Memory B cell (primary cell): ENCODE measurements around the gene SLC36A3.
"Not testable (repeated sequence)": the region's sequence is repeated elsewhere in the genome, so short reads cannot be mapped to it uniquely, and the experiment has no call there.

ENCODE experiments used
- ATAC-seq: fragments of 150-1000 bp; cut with Tn5 transposase; 2 replicates; pipeline ENCODE4 v1.10.0; 2021; ENCODE audit warnings: low read depth, mild to moderate bottlenecking, moderate library complexity
- DNase-seq, 2 donors: peaks; one replicate each; pipeline ENCODE4 v3.0.0; 2022; ENCODE audit warnings: low spot score in 2 of 2
- H3K27ac Mint-ChIP-seq: one replicate; pipeline ENCODE4 v1.8.0; 2022; ENCODE audit warnings: mild to moderate bottlenecking, moderate library complexity, mixed read lengths
- H3K27me3 Mint-ChIP-seq: one replicate; pipeline ENCODE4 v1.8.0; 2022; ENCODE audit warnings: mixed read lengths
- H3K36me3 Mint-ChIP-seq: one replicate; pipeline ENCODE4 v1.8.0; 2022; ENCODE audit warnings: mild to moderate bottlenecking, mixed read lengths
- H3K4me1 Mint-ChIP-seq: one replicate; pipeline ENCODE4 v1.8.0; 2022; ENCODE audit warnings: mixed read lengths
- H3K4me3 Mint-ChIP-seq: one replicate; pipeline ENCODE4 v1.8.0; 2022; ENCODE audit warnings: mild to moderate bottlenecking, moderate library complexity, mixed read lengths
- H3K9me3 Mint-ChIP-seq: one replicate; pipeline ENCODE4 v1.8.0; 2022; ENCODE audit warnings: mixed read lengths

Gene SLC36A3

DNA sequence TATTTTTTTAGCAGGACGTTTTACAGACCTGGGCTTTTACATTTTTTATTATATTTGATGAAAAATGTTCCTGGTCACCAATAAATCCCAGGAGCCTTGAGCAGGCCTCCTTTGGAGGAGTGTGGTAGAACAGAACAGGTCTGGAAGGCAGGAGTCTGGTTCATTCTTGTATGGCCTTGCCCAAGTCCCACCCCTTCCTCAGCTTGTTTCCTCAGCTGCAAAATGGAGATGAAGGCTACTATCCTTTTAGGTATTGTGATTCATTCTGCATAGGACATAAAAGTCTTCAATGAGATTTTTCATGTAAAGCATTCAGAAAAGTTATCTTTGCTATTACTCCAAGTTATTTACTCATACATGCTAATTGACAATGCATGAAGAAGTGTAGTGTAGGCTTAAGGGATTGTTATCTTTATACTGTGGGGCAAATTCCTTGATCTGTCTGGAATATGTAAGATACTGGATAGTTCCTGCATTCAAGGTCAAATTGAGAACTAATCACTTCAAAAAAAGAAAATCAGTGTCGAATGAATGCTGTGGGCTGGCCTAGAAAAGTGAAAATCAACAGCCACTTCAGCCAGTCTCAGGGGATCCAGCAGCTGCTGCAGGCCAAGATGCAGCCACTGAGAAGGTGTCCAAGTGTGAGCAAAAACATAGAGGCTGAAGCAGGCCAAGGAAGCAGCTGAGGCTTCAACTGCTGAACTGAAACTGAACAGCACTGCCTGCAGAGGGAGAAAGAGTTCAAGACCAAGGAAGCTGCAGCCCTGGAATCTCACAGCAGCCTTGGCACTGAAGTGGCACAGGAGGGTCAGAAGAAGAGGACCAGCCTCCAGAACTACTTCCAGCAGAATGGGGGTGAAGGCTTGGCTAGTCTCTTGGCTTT lies 15.5 kb upstream of the SLC36A3 start:
- H3K27ac Mint-ChIP-seq, result no peak overlapping the region
- no peak overlapping the region for H3K4me3 Mint-ChIP-seq
- no peaks in the 10 kb centered on the region for H3K36me3 Mint-ChIP-seq
- peak; percentile 68 for ATAC-seq
- no peaks in the 10 kb centered on the region for H3K27me3 Mint-ChIP-seq
- DNase-seq, result peak in 1 of 2 donors; percentile 7
- peaks cover 11% of the 10 kb centered on the region for H3K4me1 Mint-ChIP-seq
- H3K9me3 Mint-ChIP-seq, result no peaks in the 10 kb centered on the region

DNA sequence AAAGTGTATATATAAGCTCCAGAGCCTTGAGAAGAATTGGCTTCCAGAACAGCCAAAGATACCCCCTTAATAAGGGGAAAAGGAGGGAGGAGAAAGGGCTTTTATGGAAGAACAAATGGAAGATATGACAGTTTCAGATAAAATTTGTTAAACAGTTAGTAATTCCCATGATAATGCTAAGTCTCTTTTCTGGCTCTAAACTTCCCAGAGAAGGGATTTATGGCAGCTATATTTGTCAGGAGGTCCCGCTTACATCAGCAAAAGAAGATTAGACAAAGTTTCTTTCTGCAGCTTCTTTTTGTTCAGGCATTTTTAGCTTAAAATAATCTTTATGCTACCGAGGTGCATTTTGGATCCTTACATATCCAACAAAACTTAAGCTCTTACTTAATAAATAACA lies 14.3 kb upstream of the SLC36A3 start:
- H3K9me3 Mint-ChIP-seq, result no peaks in the 10 kb centered on the region
- ATAC-seq, result no peak
- H3K27me3 Mint-ChIP-seq, result no peaks in the 10 kb centered on the region
- no peak overlapping the region for H3K27ac Mint-ChIP-seq
- no peak overlapping the region for H3K4me3 Mint-ChIP-seq
- no peaks in the 10 kb centered on the region for H3K36me3 Mint-ChIP-seq
- DNase-seq, result no peak
- peaks cover 11% of the 10 kb centered on the region for H3K4me1 Mint-ChIP-seq

DNA sequence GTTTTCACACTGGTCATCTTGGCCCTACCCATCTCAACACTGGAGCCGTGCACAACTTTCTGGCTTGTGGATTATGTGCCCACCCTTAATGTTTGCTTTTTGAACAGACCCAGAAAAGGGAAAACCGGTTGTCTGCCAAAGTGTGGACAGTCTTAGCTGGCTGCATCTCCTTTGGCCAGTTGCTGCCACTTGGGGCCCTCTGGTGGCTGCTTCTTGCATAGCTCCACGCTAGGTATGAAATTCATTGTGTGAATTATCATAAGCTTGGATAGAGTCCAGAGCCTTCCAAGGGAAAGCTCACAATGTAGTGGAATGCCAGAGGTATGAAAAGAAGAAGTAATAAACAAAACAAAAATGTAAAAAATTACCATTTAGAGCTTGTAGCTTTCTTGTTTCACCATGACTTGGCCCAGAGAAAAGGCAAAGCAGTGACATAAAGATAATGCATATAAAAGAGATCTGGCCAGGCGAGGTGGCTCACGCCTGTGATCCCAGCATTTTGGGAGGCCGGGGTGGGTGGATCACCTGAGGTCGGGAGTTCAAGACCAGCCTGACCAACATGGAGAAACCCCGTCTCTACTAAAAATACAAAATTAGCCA lies 12.5 kb upstream of the SLC36A3 start:
- peaks cover 3% of the 10 kb centered on the region for H3K9me3 Mint-ChIP-seq
- H3K4me3 Mint-ChIP-seq, result no peak overlapping the region
- ATAC-seq (peak; percentile 66), DNase-seq (peak; percentile 44 to 61)
- no peak overlapping the region for H3K27ac Mint-ChIP-seq
- peaks cover 11% of the 10 kb centered on the region for H3K4me1 Mint-ChIP-seq
- peaks cover 3% of the 10 kb centered on the region for H3K36me3 Mint-ChIP-seq
- H3K27me3 Mint-ChIP-seq, result no peaks in the 10 kb centered on the region

DNA sequence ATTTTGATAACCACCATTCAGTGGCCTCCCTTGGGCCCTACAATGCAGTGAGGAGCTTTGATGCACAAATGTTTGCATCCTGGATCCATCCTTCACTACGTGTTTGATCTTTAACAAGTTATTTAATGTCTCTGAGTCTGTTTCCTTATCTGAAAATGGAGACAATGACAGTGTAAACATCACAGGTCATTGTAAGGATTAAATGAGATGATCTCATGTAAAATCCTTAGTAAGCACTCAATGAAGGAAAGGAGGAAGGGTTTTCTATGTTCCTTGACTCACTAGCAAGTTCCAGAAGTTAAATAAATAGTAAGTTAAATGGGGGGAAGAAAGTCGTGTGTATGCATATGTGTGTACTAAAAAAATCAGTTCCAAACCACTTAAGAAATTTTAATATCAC lies 9.8 kb upstream of the SLC36A3 start:
- H3K4me3 Mint-ChIP-seq, result no peak overlapping the region
- peaks cover 5% of the 10 kb centered on the region for H3K4me1 Mint-ChIP-seq
- no peak overlapping the region for H3K27ac Mint-ChIP-seq
- no peak for DNase-seq
- no peak for ATAC-seq
- H3K9me3 Mint-ChIP-seq, result peaks cover 8% of the 10 kb centered on the region
- peaks cover 9% of the 10 kb centered on the region for H3K36me3 Mint-ChIP-seq
- no peaks in the 10 kb centered on the region for H3K27me3 Mint-ChIP-seq

DNA sequence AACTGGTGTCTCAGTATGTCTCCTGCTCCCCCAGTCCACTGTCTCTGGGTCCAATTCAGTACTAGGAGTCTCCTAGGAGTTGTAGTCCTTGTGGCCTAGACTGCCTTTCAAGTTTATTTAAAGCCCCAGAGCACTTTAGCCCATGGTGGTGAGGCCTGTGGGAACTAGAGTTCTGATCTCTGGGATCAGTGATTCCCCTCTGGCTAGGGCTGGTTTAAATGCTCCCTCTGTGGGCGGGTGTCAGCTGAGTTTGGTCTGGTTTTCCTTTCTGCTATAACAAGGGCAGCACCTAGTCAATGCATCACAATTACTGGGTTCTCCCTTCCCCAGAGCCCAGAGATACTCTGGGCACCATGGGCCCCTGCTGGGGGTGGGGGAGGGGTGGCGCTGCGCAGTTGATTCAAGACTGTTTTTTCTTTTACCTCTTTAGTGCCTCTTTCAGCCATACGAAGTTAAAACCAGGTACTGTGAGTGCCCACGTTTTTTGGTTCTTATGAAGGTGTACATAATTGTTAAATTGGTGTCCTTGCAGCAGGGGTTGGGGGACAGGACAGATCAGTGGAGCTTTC lies 9.3 kb upstream of the SLC36A3 start:
- Mint-ChIP-seq H3K4me1 (peaks cover 6% of the 10 kb centered on the region), H3K4me3 (no peak overlapping the region), H3K36me3 (peaks cover 9% of the 10 kb centered on the region), H3K9me3 (peaks cover 8% of the 10 kb centered on the region), H3K27me3 (no peaks in the 10 kb centered on the region), H3K27ac (no peak overlapping the region)
- no peak for DNase-seq
- no peak for ATAC-seq

DNA sequence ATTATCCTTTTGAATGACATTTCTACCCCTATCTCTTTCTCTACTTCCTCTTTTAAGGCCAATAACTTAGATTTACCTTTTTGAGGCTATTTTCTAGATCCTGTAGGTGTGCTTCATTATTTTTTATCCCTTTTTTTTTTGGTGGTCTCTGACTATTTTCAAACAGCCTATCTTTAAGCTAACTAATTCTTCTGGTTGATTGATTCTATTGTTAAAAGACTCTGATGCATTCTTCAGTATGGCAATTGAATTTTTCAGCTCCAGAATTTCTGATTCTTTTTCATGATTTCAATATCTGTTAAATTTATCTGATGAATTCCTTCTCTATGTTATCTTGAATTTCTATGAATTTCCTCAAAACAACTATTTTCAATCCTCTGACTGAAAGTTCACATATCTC lies 7.4 kb upstream of the SLC36A3 start:
- Mint-ChIP-seq H3K4me1 (peaks cover 3% of the 10 kb centered on the region), H3K27me3 (no peaks in the 10 kb centered on the region), H3K4me3 (no peak overlapping the region), H3K9me3 (peaks cover 8% of the 10 kb centered on the region), H3K36me3 (peaks cover 9% of the 10 kb centered on the region), H3K27ac (no peak overlapping the region)
- DNase-seq (no peak), ATAC-seq (no peak)

DNA sequence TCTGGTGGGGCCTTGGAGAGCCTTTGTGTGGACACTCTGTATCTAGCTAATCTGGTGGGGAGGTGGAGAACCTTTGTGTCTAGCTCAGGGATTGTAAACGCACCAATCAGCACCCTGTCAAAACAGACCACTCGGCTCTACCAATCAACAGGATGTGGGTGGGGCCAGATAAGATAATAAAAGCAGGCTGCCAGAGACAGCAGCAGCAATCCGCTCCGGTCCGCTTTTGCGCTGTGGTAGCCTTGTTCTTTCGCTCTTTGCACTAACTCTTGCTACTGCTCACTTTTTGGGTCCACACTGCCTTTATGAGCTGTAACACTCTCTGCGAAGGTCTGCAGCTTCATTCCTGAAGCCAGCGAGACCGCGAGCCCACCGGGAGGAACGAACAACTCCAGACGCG lies 6.3 kb upstream of the SLC36A3 start:
- ATAC-seq, result not testable (repeated sequence)

DNA sequence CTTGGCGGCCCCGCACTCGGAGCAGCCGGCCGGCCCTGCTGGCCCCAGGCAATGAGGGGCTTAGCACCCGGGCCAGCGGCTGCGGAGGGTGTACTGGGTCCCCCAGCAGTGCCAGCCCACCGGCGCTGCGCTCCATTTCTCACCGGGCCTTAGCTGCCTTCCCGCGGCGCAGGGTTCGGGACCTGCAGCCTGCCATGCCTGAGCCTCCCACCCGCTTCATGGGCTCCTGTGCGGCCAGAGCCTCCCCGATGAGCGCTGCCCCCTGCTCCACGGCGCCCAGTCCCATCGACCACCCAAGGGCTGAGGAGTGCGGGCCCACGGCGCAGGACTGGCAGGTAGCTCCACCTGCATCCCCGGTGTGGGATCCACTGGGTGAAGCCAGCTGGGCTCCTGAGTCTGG lies 5.7 kb upstream of the SLC36A3 start:
- H3K27me3 Mint-ChIP-seq, H3K4me1 Mint-ChIP-seq, H3K4me3 Mint-ChIP-seq, ATAC-seq, DNase-seq, H3K9me3 Mint-ChIP-seq, H3K27ac Mint-ChIP-seq, H3K36me3 Mint-ChIP-seq: not testable (repeated sequence)

More for the DNA sequence above, 6.3 kb upstream of the SLC36A3 start:
- not testable (repeated sequence) for H3K36me3 Mint-ChIP-seq, H3K27me3 Mint-ChIP-seq, H3K4me3 Mint-ChIP-seq, H3K9me3 Mint-ChIP-seq, DNase-seq, H3K27ac Mint-ChIP-seq, H3K4me1 Mint-ChIP-seq

DNA sequence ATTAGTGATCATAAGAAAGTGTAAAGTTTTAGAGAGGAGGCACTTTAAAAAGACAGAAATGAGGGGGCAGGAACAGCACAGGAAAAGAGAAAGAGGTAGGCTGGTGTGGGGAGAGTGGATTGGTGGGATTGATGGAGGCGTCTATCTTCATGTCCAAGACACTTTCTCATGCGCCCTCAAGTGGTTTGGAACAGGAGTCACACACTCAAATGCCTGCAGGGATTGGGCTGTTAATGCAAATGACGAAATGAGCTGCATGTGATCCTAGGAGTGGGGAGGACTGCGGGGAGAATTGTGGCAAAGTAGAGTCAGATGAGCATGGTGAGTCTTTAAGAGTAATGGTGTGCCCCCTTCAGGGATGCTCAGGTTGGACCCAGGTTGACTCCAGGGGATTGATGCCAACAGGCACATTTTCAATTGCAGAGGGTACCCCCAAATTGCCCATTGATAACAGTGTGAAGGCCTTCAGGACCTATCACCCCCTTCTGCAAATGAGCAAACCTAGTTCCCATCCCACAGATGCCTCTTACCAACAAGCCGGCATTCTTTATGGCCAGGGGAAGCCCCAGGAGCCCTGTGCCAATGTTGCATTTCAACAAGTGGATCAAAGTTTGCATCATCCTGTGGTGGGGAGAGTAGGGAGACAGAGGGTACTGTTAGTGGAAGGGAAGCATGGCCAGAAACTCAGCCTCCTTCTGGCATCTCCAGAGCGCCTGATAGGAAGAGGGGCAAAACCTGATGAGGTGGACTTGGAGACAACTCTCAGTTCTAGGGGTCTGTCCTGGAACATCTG lies 5.3 kb downstream of the SLC36A3 start:
- Mint-ChIP-seq H3K27me3 (peaks cover 6% of the 10 kb centered on the region), H3K4me3 (no peak overlapping the region), H3K4me1 (peaks cover 10% of the 10 kb centered on the region), H3K9me3 (no peaks in the 10 kb centered on the region), H3K27ac (no peak overlapping the region), H3K36me3 (no peaks in the 10 kb centered on the region)
- peak in 1 of 2 donors; percentile 39 for DNase-seq
- ATAC-seq, result peak; percentile 91

DNA sequence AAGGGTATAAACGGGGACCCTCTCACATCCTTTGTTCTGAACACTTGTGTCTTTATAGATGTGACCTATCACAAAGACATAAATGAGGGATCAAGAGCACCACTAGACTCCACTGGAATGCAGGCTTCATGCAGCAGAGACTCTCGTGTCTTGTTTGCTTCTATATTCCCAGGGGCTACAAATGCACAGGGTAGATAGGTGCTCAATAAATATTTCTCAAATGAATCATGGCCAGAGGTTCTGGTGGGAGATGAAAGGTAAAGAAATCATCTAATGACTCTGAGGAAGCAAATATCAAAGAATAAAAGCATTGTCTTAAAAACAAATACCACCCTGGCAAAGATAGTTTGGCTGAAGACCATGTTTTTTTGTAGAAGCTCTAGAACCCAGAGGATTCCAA lies 6.6 kb downstream of the SLC36A3 start:
- Mint-ChIP-seq H3K27me3 (peaks cover 3% of the 10 kb centered on the region), H3K4me1 (peaks cover 10% of the 10 kb centered on the region), H3K4me3 (no peak overlapping the region), H3K27ac (no peak overlapping the region), H3K36me3 (no peaks in the 10 kb centered on the region), H3K9me3 (no peaks in the 10 kb centered on the region)
- DNase-seq (no peak), ATAC-seq (no peak)

DNA sequence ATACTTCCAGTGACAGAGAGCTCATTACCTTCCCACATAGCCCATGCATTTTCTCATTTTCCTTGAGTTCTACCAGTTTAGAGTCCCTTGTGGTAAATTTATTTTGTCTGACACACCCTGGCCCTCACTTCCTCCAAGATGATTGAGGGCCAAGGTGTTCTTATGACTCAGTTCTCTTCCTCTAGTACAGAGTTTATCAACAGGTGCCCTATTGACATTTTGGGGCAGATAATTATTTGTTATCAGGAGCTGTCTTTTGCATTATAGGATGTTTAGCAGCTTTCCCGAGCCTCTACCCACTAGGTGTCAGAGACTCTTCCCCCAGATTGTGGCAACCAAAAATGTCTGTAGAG lies 7.1 kb downstream of the SLC36A3 start:
- DNase-seq (no peak), ATAC-seq (no peak)
- Mint-ChIP-seq H3K27me3 (peaks cover 2% of the 10 kb centered on the region), H3K36me3 (no peaks in the 10 kb centered on the region), H3K4me1 (peaks cover 10% of the 10 kb centered on the region), H3K27ac (no peak overlapping the region), H3K9me3 (no peaks in the 10 kb centered on the region), H3K4me3 (no peak overlapping the region)

DNA sequence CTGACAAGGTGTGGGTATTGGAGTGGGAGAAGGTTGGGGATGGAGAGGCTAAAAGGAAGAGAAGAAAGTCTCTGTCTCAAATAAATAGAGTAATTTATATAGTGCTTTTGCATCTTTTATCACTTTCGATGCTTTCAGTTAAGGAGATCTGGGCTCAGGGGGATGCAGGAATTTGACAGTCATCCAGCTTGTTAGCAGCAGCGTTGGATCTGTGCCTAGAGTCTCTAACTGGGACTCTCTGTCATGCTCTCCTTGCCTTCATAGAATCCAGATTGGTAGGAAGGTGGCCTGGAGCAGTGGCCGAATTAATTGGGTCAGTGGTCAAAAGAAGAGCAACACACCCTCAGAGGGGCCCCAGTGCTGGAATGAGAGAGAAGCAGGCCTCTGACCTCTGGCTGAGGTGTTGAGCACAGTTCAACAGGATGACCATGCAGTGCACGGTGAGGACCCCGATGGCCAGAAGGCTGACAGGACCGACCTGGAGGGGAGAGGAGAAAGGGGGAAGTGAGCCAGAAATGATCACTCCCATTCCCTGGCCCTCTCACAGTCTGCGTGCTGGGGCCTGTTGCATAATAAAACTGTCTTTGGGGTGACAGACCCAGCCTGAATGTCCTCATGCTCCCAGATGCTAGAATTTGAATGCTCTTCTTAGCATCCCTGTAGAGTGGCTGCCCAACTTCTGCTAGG lies 7.6 kb downstream of the SLC36A3 start:
- DNase-seq, result no peak
- Mint-ChIP-seq H3K4me1 (peaks cover 10% of the 10 kb centered on the region), H3K36me3 (no peaks in the 10 kb centered on the region), H3K27me3 (peaks cover 2% of the 10 kb centered on the region), H3K27ac (no peak overlapping the region), H3K4me3 (no peak overlapping the region), H3K9me3 (no peaks in the 10 kb centered on the region)
- ATAC-seq, result no peak

DNA sequence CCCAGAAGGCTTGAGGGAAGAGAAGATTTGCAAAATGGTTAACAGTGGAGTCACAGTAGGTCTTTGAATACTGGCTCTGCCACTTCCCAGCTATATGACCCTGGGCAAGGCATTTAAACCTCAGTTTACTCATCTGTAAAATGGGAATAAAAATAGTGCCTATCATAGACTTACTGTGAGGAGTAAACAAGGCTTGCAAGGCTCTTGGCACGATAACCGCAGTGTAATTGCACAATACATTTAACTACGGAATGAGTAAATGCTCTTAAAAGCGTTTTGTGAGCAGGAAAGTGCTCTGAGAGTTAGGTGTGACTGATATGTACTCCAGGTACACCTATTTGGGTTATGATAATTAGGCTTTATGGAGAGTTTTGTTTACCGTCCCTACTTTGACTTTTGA lies 8.4 kb downstream of the SLC36A3 start:
- no peaks in the 10 kb centered on the region for H3K9me3 Mint-ChIP-seq
- H3K36me3 Mint-ChIP-seq, result no peaks in the 10 kb centered on the region
- H3K27me3 Mint-ChIP-seq, result peaks cover 2% of the 10 kb centered on the region
- DNase-seq (no peak), ATAC-seq (no peak)
- H3K27ac Mint-ChIP-seq, result no peak overlapping the region
- no peak overlapping the region for H3K4me3 Mint-ChIP-seq
- peaks cover 10% of the 10 kb centered on the region for H3K4me1 Mint-ChIP-seq
